H1 (cell line): ENCODE data around the gene AHI1. TPM values are rescaled to one million over a fixed set of nuclear protein-coding genes. Genes with fewer than 3 reads are reported as not detected.

Experiments used
- CTCF ChIA-PET: fragments of 300-600 bp; sonication (Branson Sonifier 250); formaldehyde crosslinking; loops from one replicate; lab custom pipeline; 2021; ENCODE audit not compliant: partially characterized antibody; lab: Charles Lee
- POLR2A ChIA-PET: fragments of 300-600 bp; sonication (Branson Sonifier 250); formaldehyde crosslinking; loops from one replicate; lab custom pipeline; 2021; ENCODE audit warnings: inconsistent platforms; ENCODE audit not compliant: partially characterized antibody; lab: Charles Lee
- DNase-seq, 2 experiments: peaks; one replicate each; pipeline versions ENCODE4 v3.0.0 to v3.0.0-alpha.2; 2010 to 2022; ENCODE audit warnings: low spot score in 2 of 2, low read depth in 1 of 2, mixed read lengths in 1 of 2
- FAIRE-seq: peaks from 2 replicates; lab custom pipeline; 2011; peaks lifted over from hg19 to GRCh38; lab: Jason Lieb, UNC
- H2AFZ ChIP-seq: 2 replicates; pipeline ENCODE4 v1.8.1; 2012; ENCODE audit warnings: low read length, inconsistent platforms
- H2AK5ac ChIP-seq: 2 replicates; pipeline ENCODE4 v1.6.1; 2013; ENCODE audit warnings: low read depth, low read length
- H2BK120ac ChIP-seq: replicated peaks from 2 replicates; pipeline ENCODE3; 2013; ENCODE audit warnings: low read depth, low read length, inconsistent platforms
- H2BK12ac ChIP-seq: 2 replicates; pipeline ENCODE4 v1.6.1; 2013; ENCODE audit warnings: low read depth, low read length
- H2BK15ac ChIP-seq: 2 replicates; pipeline ENCODE4 v1.6.1; 2013; ENCODE audit warnings: low read length
- H2BK20ac ChIP-seq: 2 replicates; pipeline ENCODE4 v1.6.1; 2013; ENCODE audit warnings: low read length
- H2BK5ac ChIP-seq: 2 replicates; pipeline ENCODE4 v1.6.1; 2013; ENCODE audit warnings: low read depth, low read length
- H3K14ac ChIP-seq: 2 replicates; pipeline ENCODE4 v1.6.1; 2013; ENCODE audit warnings: inconsistent platforms; ENCODE audit not compliant: insufficient read length
- H3K18ac ChIP-seq: 2 replicates; pipeline ENCODE4 v1.6.1; 2013; ENCODE audit warnings: low read length; ENCODE audit errors: extremely low read depth
- H3K23ac ChIP-seq: 2 replicates; pipeline ENCODE4 v1.6.1; 2013; ENCODE audit warnings: inconsistent platforms; ENCODE audit not compliant: insufficient read length
- H3K23me2 ChIP-seq: 2 replicates; pipeline ENCODE4 v1.6.1; 2013; ENCODE audit warnings: low read depth, low read length
- H3K27ac ChIP-seq: 2 replicates; pipeline ENCODE4 v1.6.1; 2011; ENCODE audit warnings: low read depth, low read length, inconsistent platforms
- H3K27me3 ChIP-seq, 4 experiments: replicated peaks in 1 of 4; 1 replicate in 1 of 4; 2 replicates in 3 of 4; pipeline versions ENCODE4 v1.6.1 to v1.8.1; 2011 to 2013; ENCODE audit warnings: low read length in 3 of 4, mild to moderate bottlenecking in 3 of 4, inconsistent platforms in 2 of 4, mixed read lengths in 2 of 4, moderate library complexity in 1 of 4; ENCODE audit not compliant: control insufficient read depth in 3 of 4, insufficient read depth in 3 of 4; ENCODE audit errors: extremely low read depth in 1 of 4
- H3K36me3 ChIP-seq, 4 experiments: 2 replicates each; pipeline versions ENCODE4 v1.6.1 to v1.8.1; 2011 to 2013; ENCODE audit warnings: mild to moderate bottlenecking in 4 of 4, low read length in 3 of 4, moderate library complexity in 2 of 4, control low read depth in 1 of 4, inconsistent platforms in 1 of 4; ENCODE audit not compliant: insufficient read depth in 4 of 4, control insufficient read depth in 2 of 4
- H3K4ac ChIP-seq: replicated peaks from 2 replicates; pipeline ENCODE3; 2013; ENCODE audit warnings: low read length, low read depth, mixed read lengths, inconsistent platforms; ENCODE audit not compliant: insufficient read length
- H3K4me1 ChIP-seq, 4 experiments: replicated peaks in 1 of 4; 1 replicate in 1 of 4; 2 replicates in 3 of 4; pipeline versions ENCODE4 v1.6.1 to v1.8.1; 2011 to 2013; ENCODE audit warnings: low read length in 3 of 4, inconsistent platforms in 2 of 4, mixed read lengths in 1 of 4; ENCODE audit not compliant: insufficient read depth in 4 of 4, control insufficient read depth in 3 of 4
- H3K4me2 ChIP-seq, 2 experiments: 2 replicates each; pipeline versions ENCODE4 v1.6.1 to v1.8.1; 2011 to 2013; ENCODE audit warnings: low read depth in 2 of 2, low read length in 2 of 2, control low read depth in 1 of 2, inconsistent platforms in 1 of 2, mild to moderate bottlenecking in 1 of 2; ENCODE audit not compliant: insufficient read depth in 1 of 2
- H3K4me3 ChIP-seq, 4 experiments: fragments of 200-600, 300-600 bp in 1 of 4; sonication (generic), shearing (Covaris generic), sonication (Bioruptor Twin) in 1 of 4; 2 replicates each; pipeline versions ENCODE4 v1.5.1 to v1.8.1; 2011 to 2016; ENCODE audit warnings: low read length in 4 of 4, low read depth in 3 of 4, control low read depth in 2 of 4, inconsistent platforms in 2 of 4, mild to moderate bottlenecking in 2 of 4, mixed read lengths in 1 of 4, moderate library complexity in 1 of 4; ENCODE audit not compliant: insufficient read depth in 2 of 4; ENCODE audit errors: extremely low read depth in 1 of 4
- H3K56ac ChIP-seq: replicated peaks from 2 replicates; pipeline ENCODE3; 2013; ENCODE audit warnings: low read depth, mild to moderate bottlenecking, mixed read lengths, low read length, inconsistent platforms; ENCODE audit not compliant: insufficient read length
- H3K79me1 ChIP-seq: 2 replicates; pipeline ENCODE4 v1.6.1; 2013; ENCODE audit warnings: low read depth, low read length, control low read depth
- H3K79me2 ChIP-seq, 2 experiments: 2 replicates each; pipeline versions ENCODE4 v1.6.1 to v1.8.1; 2012 to 2013; ENCODE audit warnings: low read length in 2 of 2, mild to moderate bottlenecking in 2 of 2, inconsistent platforms in 1 of 2; ENCODE audit not compliant: insufficient read depth in 2 of 2, control insufficient read depth in 1 of 2
- H3K9ac ChIP-seq, 4 experiments: replicated peaks in 1 of 4; 1 replicate in 1 of 4; 2 replicates in 3 of 4; pipeline versions ENCODE4 v1.6.1 to v1.8.1; 2011 to 2013; ENCODE audit warnings: low read depth in 3 of 4, low read length in 3 of 4, control low read depth in 2 of 4, mild to moderate bottlenecking in 2 of 4, moderate library complexity in 2 of 4, inconsistent platforms in 1 of 4; ENCODE audit errors: extremely low read depth in 1 of 4
- H3K9me3 ChIP-seq, 2 experiments: 2 replicates each; pipeline versions ENCODE4 v1.6.1 to v1.8.1; 2012 to 2013; ENCODE audit warnings: mild to moderate bottlenecking in 2 of 2, moderate library complexity in 2 of 2, control low read depth in 1 of 2, inconsistent platforms in 1 of 2, low read depth in 1 of 2, low read length in 1 of 2, mixed read lengths in 1 of 2; ENCODE audit not compliant: insufficient read depth in 2 of 2
- H4K20me1 ChIP-seq, 2 experiments: replicated peaks in 1 of 2; 2 replicates each; pipeline versions ENCODE3 to v1.8.1; 2011 to 2013; ENCODE audit warnings: inconsistent platforms in 2 of 2, low read length in 2 of 2, mild to moderate bottlenecking in 1 of 2; ENCODE audit not compliant: insufficient read depth in 2 of 2, control insufficient read depth in 1 of 2
- H4K5ac ChIP-seq: 2 replicates; pipeline ENCODE4 v1.6.1; 2013; ENCODE audit warnings: low read length, low read depth, mixed read lengths, inconsistent platforms; ENCODE audit not compliant: insufficient read length
- H4K8ac ChIP-seq: 2 replicates; pipeline ENCODE4 v1.8.0; 2013; ENCODE audit warnings: mild to moderate bottlenecking, moderate library complexity, low read length, inconsistent platforms; ENCODE audit not compliant: insufficient read depth; ENCODE audit errors: extremely low read depth
- H4K91ac ChIP-seq: replicated peaks from 2 replicates; pipeline ENCODE3; 2013; ENCODE audit warnings: low read length, mixed read lengths, inconsistent platforms; ENCODE audit not compliant: insufficient read length
- BRCA1 ChIP-seq: IDR thresholded peaks from 2 replicates; pipeline ENCODE4 v1.6.1; 2012; ENCODE audit warnings: low read depth, low read length, improper control_type of control experiment
- CTCF ChIP-seq, 3 experiments: IDR thresholded peaks; 1 replicate in 2 of 3; 2 replicates in 1 of 3; pipeline versions ENCODE4 v1.5.1 to v1.6.1; 2011; ENCODE audit warnings: low read length in 3 of 3, mild to moderate bottlenecking in 3 of 3, inconsistent platforms in 2 of 3, low read depth in 1 of 3, moderate library complexity in 1 of 3; ENCODE audit not compliant: insufficient read depth in 1 of 3; ENCODE audit errors: control extremely low read depth in 1 of 3
- E2F6 ChIP-seq: IDR thresholded peaks from 2 replicates; pipeline ENCODE4 v1.6.1; 2012; ENCODE audit warnings: inconsistent platforms
- JUN ChIP-seq: IDR thresholded peaks from 2 replicates; pipeline ENCODE4 v1.6.1; 2011; ENCODE audit warnings: low read depth, mild to moderate bottlenecking, improper control_type of control experiment, low read length
- KDM4A ChIP-seq: IDR thresholded peaks from one replicate; pipeline ENCODE4 v1.7.1; 2012; ENCODE audit warnings: low read depth, mild to moderate bottlenecking, moderate library complexity, low read length, inconsistent platforms; ENCODE audit not compliant: severe bottlenecking
- MAX ChIP-seq: IDR thresholded peaks from 2 replicates; pipeline ENCODE4 v1.6.1; 2012; ENCODE audit warnings: inconsistent platforms
- SIX5 ChIP-seq: IDR thresholded peaks from 2 replicates; pipeline ENCODE4 v1.6.1; 2011; ENCODE audit warnings: mild to moderate bottlenecking, low read depth, low read length
- SUZ12 ChIP-seq: fragments of 200-600 bp; sonication (generic); IDR thresholded peaks from 2 replicates; pipeline ENCODE4 v1.6.1; 2012; ENCODE audit warnings: mild to moderate bottlenecking, inconsistent platforms, low read length, moderate library complexity, mixed read lengths
- WGBS, 2 experiments: shearing (Covaris generic) in 1 of 2; methylation state at CpG; one replicate each; pipeline versions ENCODE4 v1.1.6 to v1.1.7; 2013 to 2015; ENCODE audit warnings: low lambda C conversion rate in 2 of 2, mixed read lengths in 2 of 2, inconsistent platforms in 1 of 2, low coverage in 1 of 2, missing lambda C conversion rate in 1 of 2; ENCODE audit not compliant: insufficient replicate concordance in 2 of 2, insufficient coverage in 1 of 2, insufficient read length in 1 of 2; ENCODE audit errors: extremely low coverage in 1 of 2, missing lambda C conversion rate in 1 of 2; 5-methylcytosine and 5-hydroxymethylcytosine counted together
- polyA plus RNA-seq, 7 experiments: library from polyadenylated mRNA; depleted of rRNA in 3 of 7; stranded (reverse) in 5 of 7; unstranded in 2 of 7; fragments of >200 nt in 5 of 7; fragments of 200-250 nt in 2 of 7; gene quantifications; 1 replicate in 5 of 7; 2 replicates in 1 of 7; 4 replicates in 1 of 7; pipeline versions ENCODE4 v1.2.1 to v1.2.3, GENCODE V29; 2011 to 2013; ENCODE audit warnings: missing spikeins in 2 of 7, mixed read lengths in 2 of 7
- total RNA-seq: library from RNA; stranded (reverse); fragmentation: NEBNext Ultra II Directional; extraction: Animal tissue kit (Norgen Biotek cat#: 25700); gene quantifications from 2 replicates; pipeline ENCODE4 v1.2.1, GENCODE V29; 2021

The AHI1 gene
- total and polyA plus RNA-seq, 2 of the 8 experiments (the other 6 are each of a cell fraction or from before 2014, with no cell fraction given) = 4.2 to 19.6 TPM

GRCh38 chr6:135261872-135262725 lies 235.4 kb downstream of the AHI1 start:
- FAIRE-seq = no peak
- peak; percentile 81 for TF ChIP-seq MAX
- TF ChIP-seq E2F6 = peak; percentile 58; the same call in 1 of the 2 replicates
- TF ChIP-seq BRCA1 = no peak
- TF ChIP-seq SIX5 = no peak
- no peak for TF ChIP-seq JUN
- TF ChIP-seq SUZ12 = no peak
- no peak for TF ChIP-seq KDM4A
- TF ChIP-seq CTCF (IDR thresholded peaks at IDR 0.05; ENCODE audit: control extremely low read depth in 1 of 3, insufficient read depth in 1 of 3, low read depth in 1 of 3, low read length in 3 of 3) = peak in 1 of 3 experiments; percentile 6; a peak in 1 of 4 replicates

More at GRCh38 chr6:135261872-135262725, 235.4 kb downstream of the AHI1 start:
- Histone ChIP-seq H2BK120ac (no peak overlapping the region), H2AK5ac (no peak overlapping the region), H3K27ac (no peak overlapping the region), H3K4me1 (no peaks in the 10 kb centered on the region), H3K79me1 (no peaks in the 10 kb centered on the region), H3K4me2 (no peak overlapping the region), H3K56ac (no peak overlapping the region), H3K4ac (no peak overlapping the region), H3K23me2 (no peaks in the 10 kb centered on the region), H4K5ac (no peak overlapping the region), H4K8ac (no peak overlapping the region), H3K27me3 (peaks cover 0 to 4% (median 1%) of the 10 kb centered on the region in 4 experiments; a peak in 3 of 7 replicates), H2BK15ac (no peak overlapping the region), H3K23ac (no peak overlapping the region), H3K14ac (no peak overlapping the region), H4K91ac (no peak overlapping the region), H4K20me1 (no peaks in the 10 kb centered on the region), H2BK12ac (0 out of 2 replicates have a peak overlapping the region, but pooled peaks have one; percentile 5), H2BK20ac (no peak overlapping the region), H2BK5ac (no peak overlapping the region), H2AFZ (no peak overlapping the region), H3K79me2 (no peaks in the 10 kb centered on the region), H3K36me3 (no peaks in the 10 kb centered on the region), H3K9me3 (no peaks in the 10 kb centered on the region), H3K18ac (no peak overlapping the region), H3K9ac (no peak overlapping the region), H3K4me3 (no peak overlapping the region)
- ChIA-PET POLR2A (interaction anchor here (0.9 kb wide), 1 partner anchor 11 kb away, joined by 3 read pairs; no protein-coding TSS in a partner anchor), CTCF (interaction anchor here (1.4 kb wide), 1 partner anchor 15 kb away, joined by 3 read pairs; no protein-coding TSS in a partner anchor)
- DNase-seq = no peak
- 92% methylated on average over 15 of the region's 15 CpGs; no CpG with 5 or more reads in 1 of the 2 experiments for WGBS, 2 experiments
